Uterus (tissue), 4 donors: Measurements from ENCODE around the gene SULT1A1. TPM values are rescaled to one million over a fixed set of nuclear protein-coding genes. Genes with fewer than 3 reads are reported as not detected.
A peak's percentile ranks its signal among the peaks of the same experiment; 100 is the strongest.

Experiments
- DNase-seq, 2 donors: peaks; one replicate each; pipeline ENCODE4 v3.0.0-alpha.2; 2019 to 2020
- H3K27ac ChIP-seq, 2 donors: fragments of 200-600 bp; sonication (generic); 1 replicate in 1 of 2; 2 replicates in 1 of 2; pipeline ENCODE4 v1.5.1; 2016 to 2018
- H3K27me3 ChIP-seq, 2 donors: fragments of 200-600 bp; sonication (generic); one replicate each; pipeline ENCODE4 v1.5.1; 2018 to 2019; ENCODE audit warnings: control low read depth in 1 of 2
- H3K36me3 ChIP-seq, 2 donors: fragments of 200-600 bp; sonication (generic); one replicate each; pipeline ENCODE4 v1.5.1; 2019; ENCODE audit warnings: control low read depth in 1 of 2
- H3K4me1 ChIP-seq, 2 donors: fragments of 200-600 bp; sonication (generic); one replicate each; pipeline ENCODE4 v1.5.1; 2018 to 2019; ENCODE audit warnings: control low read depth in 1 of 2
- H3K4me3 ChIP-seq, 2 donors: fragments of 200-600 bp; sonication (generic); 1 replicate in 1 of 2; 2 replicates in 1 of 2; pipeline ENCODE4 v1.5.1; 2018 to 2019; ENCODE audit warnings: mild to moderate bottlenecking in 1 of 2
- H3K9me3 ChIP-seq, 2 donors: fragments of 200-600 bp; sonication (generic); one replicate each; pipeline ENCODE4 v1.5.1; 2019; ENCODE audit warnings: control low read depth in 1 of 2
- POLR2A ChIP-seq, 2 donors: fragments of 450-650 bp; IDR thresholded peaks; one replicate each; pipeline ENCODE4 v1.6.1; 2016; ENCODE audit warnings: antibody characterized with exemption in 2 of 2, mild to moderate bottlenecking in 1 of 2, moderate library complexity in 1 of 2
- intact Hi-C: fragments of 100-400 bp; cut with DNase I; formaldehyde crosslinking; loops from one replicate; pipeline ENCODE4 v1.15.1; 2023; ENCODE audit warnings: low total_unique reads
- total RNA-seq, 4 donors: library from RNA; depleted of rRNA in 3 of 4; stranded (reverse); fragments of >200 nt in 3 of 4; gene quantifications; one replicate each; pipeline versions ENCODE4 v1.1.0 to v1.2.4, GENCODE V29; 2014 to 2023
- TF ChIP-seq, protein P1 (sequence below), 4 experiments: fragments of 200-600 bp in 2 of 4; fragments of 450-650 bp in 2 of 4; sonication (generic) in 2 of 4; IDR thresholded peaks; one replicate each; pipeline ENCODE4 v1.5.1; 2016 to 2019; ENCODE audit warnings: antibody characterized with exemption in 4 of 4, mild to moderate bottlenecking in 2 of 4, moderate library complexity in 1 of 4
- donor health status: DM: yes; HTN: yes; CAD: no.

The SULT1A1 gene
- total RNA-seq, 4 donors from 2014 or later: 2.8 to 30.3 (median 8.5) TPM

GRCh38 chr16:28574925-28575324, 34.9 kb downstream of the SULT1A1 start:
- DNase-seq: no peak
- no peak for TF ChIP-seq POLR2A (IDR thresholded peaks at IDR 0.05)
- TF ChIP-seq, protein P1, sequence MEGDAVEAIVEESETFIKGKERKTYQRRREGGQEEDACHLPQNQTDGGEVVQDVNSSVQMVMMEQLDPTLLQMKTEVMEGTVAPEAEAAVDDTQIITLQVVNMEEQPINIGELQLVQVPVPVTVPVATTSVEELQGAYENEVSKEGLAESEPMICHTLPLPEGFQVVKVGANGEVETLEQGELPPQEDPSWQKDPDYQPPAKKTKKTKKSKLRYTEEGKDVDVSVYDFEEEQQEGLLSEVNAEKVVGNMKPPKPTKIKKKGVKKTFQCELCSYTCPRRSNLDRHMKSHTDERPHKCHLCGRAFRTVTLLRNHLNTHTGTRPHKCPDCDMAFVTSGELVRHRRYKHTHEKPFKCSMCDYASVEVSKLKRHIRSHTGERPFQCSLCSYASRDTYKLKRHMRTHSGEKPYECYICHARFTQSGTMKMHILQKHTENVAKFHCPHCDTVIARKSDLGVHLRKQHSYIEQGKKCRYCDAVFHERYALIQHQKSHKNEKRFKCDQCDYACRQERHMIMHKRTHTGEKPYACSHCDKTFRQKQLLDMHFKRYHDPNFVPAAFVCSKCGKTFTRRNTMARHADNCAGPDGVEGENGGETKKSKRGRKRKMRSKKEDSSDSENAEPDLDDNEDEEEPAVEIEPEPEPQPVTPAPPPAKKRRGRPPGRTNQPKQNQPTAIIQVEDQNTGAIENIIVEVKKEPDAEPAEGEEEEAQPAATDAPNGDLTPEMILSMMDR (IDR thresholded peaks at IDR 0.05): no peak
- no peaks in the 10 kb centered on the region for H3K9me3 ChIP-seq
- no peak overlapping the region for H3K27ac ChIP-seq
- no peaks in the 10 kb centered on the region for H3K36me3 ChIP-seq
- no peaks in the 10 kb centered on the region for H3K27me3 ChIP-seq
- H3K4me3 ChIP-seq: no peak overlapping the region
- intact Hi-C loops: no loop called here
- peaks cover 0 to 9% of the 10 kb centered on the region in 2 donors for H3K4me1 ChIP-seq

DNA sequence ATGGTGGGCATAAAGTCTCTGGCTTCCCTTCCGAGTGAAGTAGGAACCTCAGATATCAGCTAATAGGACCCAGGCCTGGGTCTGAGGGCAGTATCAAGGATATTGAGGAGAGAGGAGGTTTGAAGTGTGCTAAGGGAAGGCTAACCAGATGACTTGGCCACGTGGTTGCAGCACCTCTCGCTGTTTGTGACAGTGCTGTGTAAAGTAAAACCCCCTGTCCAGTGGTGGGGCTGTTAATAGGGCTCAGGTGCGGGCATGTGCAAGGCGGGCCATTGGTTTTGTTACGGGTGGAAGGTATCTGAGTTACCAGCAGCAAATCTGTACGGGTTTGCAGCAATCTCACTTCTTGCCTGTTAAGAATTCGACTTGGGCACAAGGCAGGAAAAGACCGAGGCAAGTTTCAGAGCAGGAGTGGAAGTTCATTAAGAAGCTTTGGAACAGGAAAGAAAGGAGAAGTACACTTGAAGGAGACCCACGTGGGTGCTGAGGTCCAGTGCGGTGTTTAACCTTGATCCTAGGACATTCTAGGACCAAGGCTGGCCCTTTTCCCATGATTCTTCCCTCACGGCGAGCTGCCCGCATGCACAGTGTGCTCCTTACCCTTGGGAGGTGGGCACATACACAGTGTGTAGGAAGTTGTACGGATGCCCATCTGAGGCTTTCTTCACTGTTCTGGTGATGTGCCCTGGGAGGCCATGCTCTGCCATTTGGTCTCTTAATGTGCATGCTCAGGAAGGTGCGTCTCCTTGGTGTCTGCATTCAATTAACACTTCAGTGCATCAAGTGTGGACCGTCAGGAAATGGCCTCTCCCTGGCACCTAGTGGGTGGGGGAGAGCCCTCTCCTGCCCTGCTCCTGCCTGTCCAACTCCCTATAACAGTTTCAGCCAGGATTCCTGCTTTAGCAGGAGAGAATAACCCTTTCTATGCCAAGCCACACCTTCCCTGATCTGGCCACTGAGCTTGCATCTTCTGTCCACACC, 35.8 kb downstream of the SULT1A1 start:
- Histone ChIP-seq H3K36me3 (no peaks in the 10 kb centered on the region), H3K4me1 (peaks cover 0 to 9% of the 10 kb centered on the region in 2 donors), H3K4me3 (no peak overlapping the region), H3K27ac (peak overlapping the region; percentile 51 to 77), H3K9me3 (no peaks in the 10 kb centered on the region), H3K27me3 (no peaks in the 10 kb centered on the region)
- intact Hi-C loops: no loop called here
- TF ChIP-seq, protein P1 (IDR thresholded peaks at IDR 0.05): no peak
- no peak for TF ChIP-seq POLR2A (IDR thresholded peaks at IDR 0.05)
- no peak for DNase-seq

DNA sequence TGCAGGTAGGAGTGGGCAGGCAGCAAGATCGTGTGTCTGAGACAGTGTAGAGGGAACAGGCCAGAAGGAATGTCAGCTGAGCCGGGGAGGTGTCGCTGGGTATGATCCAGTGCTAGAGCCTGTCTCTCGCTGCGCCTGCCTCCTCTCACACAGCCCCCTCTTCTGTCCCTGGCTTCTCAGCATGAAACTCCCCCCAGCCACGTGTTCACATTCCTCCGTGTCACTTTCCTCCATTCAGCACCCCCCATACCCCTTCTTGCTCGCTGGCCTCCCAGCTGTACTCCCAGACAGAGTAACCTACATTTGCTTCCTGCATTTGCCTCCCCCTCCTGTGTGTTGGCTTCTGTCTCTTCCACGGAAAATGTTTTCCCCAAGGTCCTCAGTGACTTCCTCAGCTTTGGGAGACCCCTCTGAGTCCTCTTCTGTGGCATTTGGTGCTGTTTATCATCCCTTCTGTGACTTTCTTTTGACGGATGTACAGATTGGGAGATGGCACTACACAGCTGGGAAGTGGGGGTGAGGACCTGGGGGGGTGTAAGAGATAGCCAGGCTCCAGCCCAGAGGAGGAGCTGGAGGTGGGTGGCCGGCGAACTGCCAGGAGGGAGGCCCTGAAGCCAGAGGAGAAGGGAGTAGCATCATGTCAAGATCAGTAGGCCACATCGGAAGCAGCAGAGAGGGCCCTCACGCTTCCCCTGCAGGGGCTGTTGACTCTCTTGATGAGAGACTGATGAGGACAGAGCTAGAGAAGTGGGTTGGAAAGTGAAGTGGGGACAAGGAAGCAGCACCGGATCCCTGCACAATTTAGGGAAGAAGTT, 36.9 kb downstream of the SULT1A1 start:
- peak overlapping the region; percentile 51 to 77 for H3K27ac ChIP-seq
- H3K9me3 ChIP-seq: no peaks in the 10 kb centered on the region
- intact Hi-C loops: no loop called here
- H3K27me3 ChIP-seq: no peaks in the 10 kb centered on the region
- no peak overlapping the region for H3K4me3 ChIP-seq
- no peaks in the 10 kb centered on the region for H3K36me3 ChIP-seq
- H3K4me1 ChIP-seq: peaks cover 0 to 9% of the 10 kb centered on the region in 2 donors
- peak; percentile 52 to 73 for DNase-seq
- no peak for TF ChIP-seq POLR2A (IDR thresholded peaks at IDR 0.05)
- TF ChIP-seq, protein P1 (IDR thresholded peaks at IDR 0.05): no peak

DNA sequence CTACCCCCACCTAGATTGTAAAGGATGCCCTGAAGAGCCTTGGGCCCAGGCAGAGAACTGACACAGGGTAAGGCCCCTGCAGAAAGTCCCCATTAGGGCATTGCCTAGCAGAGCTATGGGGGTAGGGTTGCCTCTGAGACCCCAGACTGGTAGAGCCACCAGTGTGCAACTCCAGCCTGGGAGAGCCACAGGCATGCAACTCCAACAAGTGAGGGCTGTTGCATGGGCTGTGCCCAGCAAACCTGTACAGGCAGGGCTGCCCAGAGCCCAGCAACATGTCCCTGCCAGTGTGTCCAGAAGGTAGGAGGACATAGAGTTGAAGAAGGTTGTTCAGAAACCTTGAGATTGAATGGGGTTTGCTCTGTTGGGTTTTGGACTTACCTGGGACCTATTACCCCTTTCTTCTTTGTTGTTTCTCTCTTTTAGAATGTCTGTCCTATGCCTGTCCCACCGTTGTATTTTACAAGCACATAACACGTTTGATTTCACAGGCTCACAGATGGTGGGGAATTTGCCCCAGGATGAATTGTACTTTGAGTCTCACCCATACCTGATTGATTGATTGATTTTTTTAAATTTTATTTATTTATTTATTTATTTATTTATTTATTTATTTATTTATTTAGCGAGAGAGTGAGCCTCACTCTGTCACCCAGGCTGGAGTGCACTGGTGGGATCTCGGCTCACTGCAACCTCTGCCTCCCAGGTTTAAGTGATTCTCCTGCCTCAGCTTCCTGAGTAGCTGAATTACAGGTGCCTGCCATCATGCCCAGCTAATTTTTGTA, 39.7 kb downstream of the SULT1A1 start:
- DNase-seq: no peak
- Histone ChIP-seq H3K27ac (no peak overlapping the region), H3K36me3 (no peaks in the 10 kb centered on the region), H3K4me1 (peaks cover 0 to 9% of the 10 kb centered on the region in 2 donors), H3K9me3 (peaks cover 0 to 3% of the 10 kb centered on the region in 2 donors), H3K27me3 (no peaks in the 10 kb centered on the region), H3K4me3 (no peak overlapping the region)
- TF ChIP-seq POLR2A (IDR thresholded peaks at IDR 0.05): no peak
- TF ChIP-seq, protein P1 (IDR thresholded peaks at IDR 0.05): no peak
- intact Hi-C loops: no loop called here
